Right lobe of liver (tissue), 4 donors: Measurements from ENCODE around the gene MGAT4A.

Experiments
- POLR2A ChIP-seq: fragments of 450-650 bp; IDR thresholded peaks from one replicate; pipeline ENCODE4 v1.6.1; 2017; ENCODE audit warnings: antibody characterized with exemption, mild to moderate bottlenecking
- TF ChIP-seq, protein P1 (sequence below), 4 donors: fragments of 200-600 bp in 3 of 4; fragments of 450-650 bp in 1 of 4; IDR thresholded peaks; one replicate each; pipeline versions ENCODE4 v1.5.1 to v1.8.0; 2016 to 2022; ENCODE audit warnings: antibody characterized with exemption in 4 of 4, mild to moderate bottlenecking in 2 of 4
- donor health status: DM: no; HTN: no; CAD: no.
- donor health status: DM: no; HTN: no; CAD: no.
- donor health status: DM: no; HTN: yes; CAD: no.

DNA sequence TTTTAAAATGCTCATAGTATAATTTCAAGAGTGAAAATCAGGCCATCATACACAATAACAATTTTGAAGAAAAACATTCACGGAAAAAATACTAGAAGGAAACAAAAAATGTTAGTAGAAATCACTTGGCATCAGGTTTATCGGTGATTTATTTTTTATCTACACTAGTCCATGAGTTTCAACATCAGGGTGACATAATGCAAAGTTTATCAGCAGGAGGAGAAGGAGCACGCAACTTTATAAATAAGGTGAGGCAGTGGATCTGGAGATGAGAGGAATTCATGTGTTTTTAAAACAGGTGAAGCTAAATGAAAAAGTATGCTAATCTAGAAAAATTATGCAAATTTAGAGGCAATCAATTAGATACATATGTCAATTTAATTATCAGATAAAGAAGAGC is 54.2 kb downstream of the MGAT4A start:
- no peak for TF ChIP-seq POLR2A
- TF ChIP-seq, protein P1, sequence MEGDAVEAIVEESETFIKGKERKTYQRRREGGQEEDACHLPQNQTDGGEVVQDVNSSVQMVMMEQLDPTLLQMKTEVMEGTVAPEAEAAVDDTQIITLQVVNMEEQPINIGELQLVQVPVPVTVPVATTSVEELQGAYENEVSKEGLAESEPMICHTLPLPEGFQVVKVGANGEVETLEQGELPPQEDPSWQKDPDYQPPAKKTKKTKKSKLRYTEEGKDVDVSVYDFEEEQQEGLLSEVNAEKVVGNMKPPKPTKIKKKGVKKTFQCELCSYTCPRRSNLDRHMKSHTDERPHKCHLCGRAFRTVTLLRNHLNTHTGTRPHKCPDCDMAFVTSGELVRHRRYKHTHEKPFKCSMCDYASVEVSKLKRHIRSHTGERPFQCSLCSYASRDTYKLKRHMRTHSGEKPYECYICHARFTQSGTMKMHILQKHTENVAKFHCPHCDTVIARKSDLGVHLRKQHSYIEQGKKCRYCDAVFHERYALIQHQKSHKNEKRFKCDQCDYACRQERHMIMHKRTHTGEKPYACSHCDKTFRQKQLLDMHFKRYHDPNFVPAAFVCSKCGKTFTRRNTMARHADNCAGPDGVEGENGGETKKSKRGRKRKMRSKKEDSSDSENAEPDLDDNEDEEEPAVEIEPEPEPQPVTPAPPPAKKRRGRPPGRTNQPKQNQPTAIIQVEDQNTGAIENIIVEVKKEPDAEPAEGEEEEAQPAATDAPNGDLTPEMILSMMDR (IDR thresholded peaks at IDR 0.05): no peak
